SH-SY5Y (cell line): ENCODE results near the gene MAPK8IP3.

ENCODE experiments used
- GATA2 ChIP-seq: IDR thresholded peaks from 2 replicates; pipeline ENCODE4 v1.6.1; 2011; ENCODE audit warnings: mild to moderate bottlenecking, low read depth, low read length
- GATA3 ChIP-seq: IDR thresholded peaks from 2 replicates; pipeline ENCODE4 v1.6.1; 2011; ENCODE audit warnings: low read depth, mild to moderate bottlenecking, low read length, moderate library complexity

Gene MAPK8IP3

GRCh38 chr16:1780677-1781072, 74.7 kb downstream of the MAPK8IP3 start:
- TF ChIP-seq GATA3 (no peak), GATA2 (no peak)

- TF ChIP-seq GATA3 (no peak), GATA2 (no peak)
Measured at GRCh38 chr16:1781254-1781653, 75.3 kb downstream of the MAPK8IP3 start.

- TF ChIP-seq GATA2 (no peak), GATA3 (no peak)
Measured at GRCh38 chr16:1781758-1782407, 75.9 kb downstream of the MAPK8IP3 start.

- TF ChIP-seq GATA3, result no peak
- no peak for TF ChIP-seq GATA2
Measured at GRCh38 chr16:1782408-1783264, 76.6 kb downstream of the MAPK8IP3 start, which contains the start of the genes NUBP2 and SPSB3. NUBP2 (plus strand) TSS chr16:1782960; CDS start chr16:1783021, 61 bp downstream. SPSB3 (minus strand) TSS chr16:1782571; CDS start chr16:1781483, 1,088 bp downstream.

GRCh38 chr16:1784977-1785845, 79.2 kb downstream of the MAPK8IP3 start:
- TF ChIP-seq GATA2, result no peak
- no peak for TF ChIP-seq GATA3

GRCh38 chr16:1785846-1786170, 79.8 kb downstream of the MAPK8IP3 start:
- TF ChIP-seq GATA2 (no peak), GATA3 (no peak)

GRCh38 chr16:1786242-1787055, 80.5 kb downstream of the MAPK8IP3 start:
- TF ChIP-seq GATA3 (no peak), GATA2 (no peak)

- no peak for TF ChIP-seq GATA3
- TF ChIP-seq GATA2, result no peak
Measured at GRCh38 chr16:1787056-1787321, 81.0 kb downstream of the MAPK8IP3 start.

GRCh38 chr16:1787322-1788094, 81.5 kb downstream of the MAPK8IP3 start:
- TF ChIP-seq GATA3 (no peak), GATA2 (no peak)

GRCh38 chr16:1788095-1788707, 82.2 kb downstream of the MAPK8IP3 start:
- TF ChIP-seq GATA2, result no peak
- TF ChIP-seq GATA3, result no peak

- no peak for TF ChIP-seq GATA3
- TF ChIP-seq GATA2, result no peak
Measured at GRCh38 chr16:1788708-1789100, 82.7 kb downstream of the MAPK8IP3 start.

- TF ChIP-seq GATA2 (no peak), GATA3 (no peak)
Measured at GRCh38 chr16:1789643-1790045, 83.6 kb downstream of the MAPK8IP3 start.
